WTC11 (cell line): ENCODE data around the gene PCP2. TPM values are rescaled to one million over a fixed set of nuclear protein-coding genes. Genes with fewer than 3 reads are reported as not detected.

Experiments used
- ATAC-seq: fragments of 200-7000 bp; cut with Tn5 transposase; 2 replicates; pipeline ENCODE4 v1.10.0; 2021; ENCODE audit warnings: mild to moderate bottlenecking, moderate library complexity
- CTCF ChIA-PET: fragments of 300-600 bp; sonication (Branson Sonifier 250); formaldehyde crosslinking; loops from one replicate; lab custom pipeline; 2021; ENCODE audit warnings: antibody characterized with exemption; lab: Charles Lee
- POLR2A ChIA-PET: fragments of 350-600 bp; sonication (Branson Sonifier 250); formaldehyde crosslinking; loops from one replicate; lab custom pipeline; 2021; ENCODE audit warnings: antibody characterized with exemption; lab: Charles Lee
- DNase-seq: peaks from one replicate; pipeline ENCODE4 v3.0.0; 2021; ENCODE audit warnings: low spot score
- H3K27ac Mint-ChIP-seq: 2 replicates; pipeline ENCODE4 v1.8.0; 2021; ENCODE audit warnings: mixed read lengths
- H3K27me3 Mint-ChIP-seq: 2 replicates; pipeline ENCODE4 v1.8.0; 2021; ENCODE audit warnings: low read depth, mild to moderate bottlenecking, moderate library complexity, mixed read lengths
- H3K36me3 Mint-ChIP-seq: 2 replicates; pipeline ENCODE4 v1.8.0; 2021; ENCODE audit warnings: mixed read lengths
- H3K4me1 Mint-ChIP-seq: 2 replicates; pipeline ENCODE4 v1.8.0; 2022; ENCODE audit warnings: mixed read lengths
- H3K4me3 Mint-ChIP-seq: 2 replicates; pipeline ENCODE4 v1.8.0; 2021; ENCODE audit warnings: mild to moderate bottlenecking, moderate library complexity, mixed read lengths
- H3K9me3 Mint-ChIP-seq: 2 replicates; pipeline ENCODE4 v1.8.0; 2021; ENCODE audit warnings: mixed read lengths
- ATF1 ChIP-seq: sonication (generic); formaldehyde crosslinking; IDR thresholded peaks from 2 replicates; pipeline ENCODE4 v1.8.1; 2023; ENCODE audit warnings: mild to moderate bottlenecking, moderate library complexity, missing genetic modification reagents
- CREM ChIP-seq: sonication (generic); formaldehyde crosslinking; IDR thresholded peaks from 2 replicates; pipeline ENCODE4 v1.8.1; 2022; ENCODE audit warnings: mild to moderate bottlenecking, missing genetic modification reagents, moderate library complexity
- ETV6 ChIP-seq: sonication (generic); formaldehyde crosslinking; IDR thresholded peaks from 2 replicates; pipeline ENCODE4 v1.8.1; 2022; ENCODE audit warnings: mild to moderate bottlenecking, missing genetic modification reagents
- FOXK1 ChIP-seq: sonication (generic); formaldehyde crosslinking; IDR thresholded peaks from 2 replicates; pipeline ENCODE4 v1.8.0; 2022; ENCODE audit warnings: mild to moderate bottlenecking, moderate library complexity, missing genetic modification reagents
- GRHL2 ChIP-seq: fragments of 250-450 bp; sonication (Bioruptor Pico); IDR thresholded peaks from 2 replicates; pipeline ENCODE4 v1.8.0; 2022; ENCODE audit warnings: mild to moderate bottlenecking, moderate library complexity; ENCODE audit not compliant: insufficient replicate concordance, severe bottlenecking
- GTF2I ChIP-seq: fragments of 250-450 bp; sonication (Bioruptor Pico); conservative IDR thresholded peaks from 2 replicates; pipeline ENCODE4 v1.4.0; 2021; ENCODE audit warnings: mild to moderate bottlenecking
- IRF2 ChIP-seq: sonication (generic); formaldehyde crosslinking; IDR thresholded peaks from 2 replicates; pipeline ENCODE4 v1.8.0; 2022; ENCODE audit warnings: low read depth, missing genetic modification reagents, borderline replicate concordance
- KAT7 ChIP-seq: sonication (generic); formaldehyde crosslinking; IDR thresholded peaks from 2 replicates; pipeline ENCODE4 v1.8.1; 2023; ENCODE audit warnings: missing genetic modification reagents, mild to moderate bottlenecking, borderline replicate concordance
- SMAD3 ChIP-seq: sonication (generic); formaldehyde crosslinking; IDR thresholded peaks from 2 replicates; pipeline ENCODE4 v1.8.0; 2022; ENCODE audit warnings: missing genetic modification reagents, mild to moderate bottlenecking, borderline replicate concordance
- TCF7 ChIP-seq: sonication (generic); formaldehyde crosslinking; IDR thresholded peaks from 2 replicates; pipeline ENCODE4 v1.8.0; 2022; ENCODE audit warnings: mild to moderate bottlenecking, low read depth, missing genetic modification reagents, moderate library complexity
- ZBTB21 ChIP-seq: sonication (generic); formaldehyde crosslinking; IDR thresholded peaks from 2 replicates; pipeline ENCODE4 v1.8.1; 2023; ENCODE audit warnings: mild to moderate bottlenecking, missing genetic modification reagents, borderline replicate concordance
- ZNF317 ChIP-seq: sonication (generic); formaldehyde crosslinking; IDR thresholded peaks from 2 replicates; pipeline ENCODE4 v1.8.1; 2023; ENCODE audit warnings: low read depth, mild to moderate bottlenecking, moderate library complexity, missing genetic modification reagents, borderline replicate concordance
- ZNF396 ChIP-seq: fragments of 250-450 bp; sonication (Bioruptor Pico); IDR thresholded peaks from 2 replicates; pipeline ENCODE4 v1.8.0; 2021; ENCODE audit warnings: mild to moderate bottlenecking, moderate library complexity, borderline replicate concordance
- ZNF416 ChIP-seq: fragments of 250-450 bp; sonication (Bioruptor Pico); IDR thresholded peaks from 2 replicates; pipeline ENCODE4 v1.9.0; 2021; ENCODE audit warnings: mild to moderate bottlenecking, inconsistent platforms
- total RNA-seq: library from RNA; stranded (reverse); gene quantifications from 3 replicates; pipeline ENCODE4 v1.2.3, GENCODE V29; 2021
- TF ChIP-seq, protein P1 (sequence below): fragments of 250-450 bp; sonication (Bioruptor Pico); IDR thresholded peaks from 2 replicates; pipeline ENCODE4 v1.9.0; 2021; ENCODE audit warnings: mild to moderate bottlenecking
- TF ChIP-seq, protein P2 (sequence below): sonication (generic); formaldehyde crosslinking; IDR thresholded peaks from 2 replicates; pipeline ENCODE4 v1.8.1; 2023; ENCODE audit warnings: mild to moderate bottlenecking, missing genetic modification reagents
- TF ChIP-seq, protein P3 (sequence below): sonication (generic); formaldehyde crosslinking; conservative IDR thresholded peaks from 2 replicates; pipeline ENCODE4 v1.8.1; 2023; ENCODE audit warnings: mild to moderate bottlenecking, low read depth, missing genetic modification reagents, moderate library complexity
- TF ChIP-seq, protein P4 (sequence below): sonication (generic); formaldehyde crosslinking; IDR thresholded peaks from 2 replicates; pipeline ENCODE4 v1.8.0; 2022; ENCODE audit warnings: mild to moderate bottlenecking, missing genetic modification reagents
- TF ChIP-seq, protein P5 (sequence below): sonication (generic); formaldehyde crosslinking; IDR thresholded peaks from 2 replicates; pipeline ENCODE4 v1.8.0; 2022; ENCODE audit warnings: mild to moderate bottlenecking, missing genetic modification reagents
- TF ChIP-seq, protein P6 (sequence below): fragments of 250-450 bp; sonication (Bioruptor Pico); IDR thresholded peaks from 2 replicates; pipeline ENCODE4 v1.9.0; 2021; ENCODE audit warnings: mild to moderate bottlenecking, borderline replicate concordance
- TF ChIP-seq, protein P7 (sequence below): sonication (generic); formaldehyde crosslinking; IDR thresholded peaks from 2 replicates; pipeline ENCODE4 v1.8.1; 2023; ENCODE audit warnings: mild to moderate bottlenecking, missing genetic modification reagents

Gene PCP2
- total RNA-seq, 1 experiment from 2014 or later = 0.48 TPM

- TF ChIP-seq ZNF416 = no peak
- no peak for TF ChIP-seq ZNF317 (CRISPR knock-in tag)
- no peak for TF ChIP-seq KAT7 (CRISPR knock-in tag)
- TF ChIP-seq, protein P1, sequence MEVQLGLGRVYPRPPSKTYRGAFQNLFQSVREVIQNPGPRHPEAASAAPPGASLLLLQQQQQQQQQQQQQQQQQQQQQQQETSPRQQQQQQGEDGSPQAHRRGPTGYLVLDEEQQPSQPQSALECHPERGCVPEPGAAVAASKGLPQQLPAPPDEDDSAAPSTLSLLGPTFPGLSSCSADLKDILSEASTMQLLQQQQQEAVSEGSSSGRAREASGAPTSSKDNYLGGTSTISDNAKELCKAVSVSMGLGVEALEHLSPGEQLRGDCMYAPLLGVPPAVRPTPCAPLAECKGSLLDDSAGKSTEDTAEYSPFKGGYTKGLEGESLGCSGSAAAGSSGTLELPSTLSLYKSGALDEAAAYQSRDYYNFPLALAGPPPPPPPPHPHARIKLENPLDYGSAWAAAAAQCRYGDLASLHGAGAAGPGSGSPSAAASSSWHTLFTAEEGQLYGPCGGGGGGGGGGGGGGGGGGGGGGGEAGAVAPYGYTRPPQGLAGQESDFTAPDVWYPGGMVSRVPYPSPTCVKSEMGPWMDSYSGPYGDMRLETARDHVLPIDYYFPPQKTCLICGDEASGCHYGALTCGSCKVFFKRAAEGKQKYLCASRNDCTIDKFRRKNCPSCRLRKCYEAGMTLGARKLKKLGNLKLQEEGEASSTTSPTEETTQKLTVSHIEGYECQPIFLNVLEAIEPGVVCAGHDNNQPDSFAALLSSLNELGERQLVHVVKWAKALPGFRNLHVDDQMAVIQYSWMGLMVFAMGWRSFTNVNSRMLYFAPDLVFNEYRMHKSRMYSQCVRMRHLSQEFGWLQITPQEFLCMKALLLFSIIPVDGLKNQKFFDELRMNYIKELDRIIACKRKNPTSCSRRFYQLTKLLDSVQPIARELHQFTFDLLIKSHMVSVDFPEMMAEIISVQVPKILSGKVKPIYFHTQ = no peak
- TF ChIP-seq SMAD3 (CRISPR knock-in tag) = no peak
These were observed 11.6 kb upstream of the PCP2 start (continued) for GRCh38 chr19:7645163-7645562.

- no peak for ATAC-seq
- Mint-ChIP-seq H3K27ac (no peak overlapping the region), H3K27me3 (no peaks in the 10 kb centered on the region), H3K9me3 (peaks cover 8% of the 10 kb centered on the region), H3K4me3 (no peak overlapping the region), H3K4me1 (no peaks in the 10 kb centered on the region), H3K36me3 (peaks cover 7% of the 10 kb centered on the region; the same call in 1 of the 2 replicates)
- DNase-seq = no peak
- POLR2A ChIA-PET = no interaction called here
- CTCF ChIA-PET = interaction anchor here (1.9 kb wide), 1 partner anchor 76 kb away, joined by 6 read pairs; no protein-coding TSS in a partner anchor
- TF ChIP-seq, protein P2, sequence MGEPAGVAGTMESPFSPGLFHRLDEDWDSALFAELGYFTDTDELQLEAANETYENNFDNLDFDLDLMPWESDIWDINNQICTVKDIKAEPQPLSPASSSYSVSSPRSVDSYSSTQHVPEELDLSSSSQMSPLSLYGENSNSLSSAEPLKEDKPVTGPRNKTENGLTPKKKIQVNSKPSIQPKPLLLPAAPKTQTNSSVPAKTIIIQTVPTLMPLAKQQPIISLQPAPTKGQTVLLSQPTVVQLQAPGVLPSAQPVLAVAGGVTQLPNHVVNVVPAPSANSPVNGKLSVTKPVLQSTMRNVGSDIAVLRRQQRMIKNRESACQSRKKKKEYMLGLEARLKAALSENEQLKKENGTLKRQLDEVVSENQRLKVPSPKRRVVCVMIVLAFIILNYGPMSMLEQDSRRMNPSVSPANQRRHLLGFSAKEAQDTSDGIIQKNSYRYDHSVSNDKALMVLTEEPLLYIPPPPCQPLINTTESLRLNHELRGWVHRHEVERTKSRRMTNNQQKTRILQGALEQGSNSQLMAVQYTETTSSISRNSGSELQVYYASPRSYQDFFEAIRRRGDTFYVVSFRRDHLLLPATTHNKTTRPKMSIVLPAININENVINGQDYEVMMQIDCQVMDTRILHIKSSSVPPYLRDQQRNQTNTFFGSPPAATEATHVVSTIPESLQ (CRISPR knock-in tag) = no peak
- TF ChIP-seq, protein P3, sequence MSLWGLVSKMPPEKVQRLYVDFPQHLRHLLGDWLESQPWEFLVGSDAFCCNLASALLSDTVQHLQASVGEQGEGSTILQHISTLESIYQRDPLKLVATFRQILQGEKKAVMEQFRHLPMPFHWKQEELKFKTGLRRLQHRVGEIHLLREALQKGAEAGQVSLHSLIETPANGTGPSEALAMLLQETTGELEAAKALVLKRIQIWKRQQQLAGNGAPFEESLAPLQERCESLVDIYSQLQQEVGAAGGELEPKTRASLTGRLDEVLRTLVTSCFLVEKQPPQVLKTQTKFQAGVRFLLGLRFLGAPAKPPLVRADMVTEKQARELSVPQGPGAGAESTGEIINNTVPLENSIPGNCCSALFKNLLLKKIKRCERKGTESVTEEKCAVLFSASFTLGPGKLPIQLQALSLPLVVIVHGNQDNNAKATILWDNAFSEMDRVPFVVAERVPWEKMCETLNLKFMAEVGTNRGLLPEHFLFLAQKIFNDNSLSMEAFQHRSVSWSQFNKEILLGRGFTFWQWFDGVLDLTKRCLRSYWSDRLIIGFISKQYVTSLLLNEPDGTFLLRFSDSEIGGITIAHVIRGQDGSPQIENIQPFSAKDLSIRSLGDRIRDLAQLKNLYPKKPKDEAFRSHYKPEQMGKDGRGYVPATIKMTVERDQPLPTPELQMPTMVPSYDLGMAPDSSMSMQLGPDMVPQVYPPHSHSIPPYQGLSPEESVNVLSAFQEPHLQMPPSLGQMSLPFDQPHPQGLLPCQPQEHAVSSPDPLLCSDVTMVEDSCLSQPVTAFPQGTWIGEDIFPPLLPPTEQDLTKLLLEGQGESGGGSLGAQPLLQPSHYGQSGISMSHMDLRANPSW (CRISPR knock-in tag) = no peak
- TF ChIP-seq, protein P4, sequence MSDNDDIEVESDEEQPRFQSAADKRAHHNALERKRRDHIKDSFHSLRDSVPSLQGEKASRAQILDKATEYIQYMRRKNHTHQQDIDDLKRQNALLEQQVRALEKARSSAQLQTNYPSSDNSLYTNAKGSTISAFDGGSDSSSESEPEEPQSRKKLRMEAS (CRISPR knock-in tag) = no peak
- TF ChIP-seq CREM (CRISPR knock-in tag) (no peak), IRF2 (CRISPR knock-in tag) (no peak), ZNF396 (CRISPR knock-in tag) (no peak), FOXK1 (no peak), TCF7 (CRISPR knock-in tag) (no peak), GRHL2 (CRISPR knock-in tag) (no peak), ZBTB21 (no peak), KAT7 (CRISPR knock-in tag) (no peak), GTF2I (CRISPR knock-in tag) (no peak), ETV6 (CRISPR knock-in tag) (no peak), ATF1 (CRISPR knock-in tag) (no peak)
- TF ChIP-seq, protein P5, sequence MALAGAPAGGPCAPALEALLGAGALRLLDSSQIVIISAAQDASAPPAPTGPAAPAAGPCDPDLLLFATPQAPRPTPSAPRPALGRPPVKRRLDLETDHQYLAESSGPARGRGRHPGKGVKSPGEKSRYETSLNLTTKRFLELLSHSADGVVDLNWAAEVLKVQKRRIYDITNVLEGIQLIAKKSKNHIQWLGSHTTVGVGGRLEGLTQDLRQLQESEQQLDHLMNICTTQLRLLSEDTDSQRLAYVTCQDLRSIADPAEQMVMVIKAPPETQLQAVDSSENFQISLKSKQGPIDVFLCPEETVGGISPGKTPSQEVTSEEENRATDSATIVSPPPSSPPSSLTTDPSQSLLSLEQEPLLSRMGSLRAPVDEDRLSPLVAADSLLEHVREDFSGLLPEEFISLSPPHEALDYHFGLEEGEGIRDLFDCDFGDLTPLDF = no peak
- TF ChIP-seq, protein P6, sequence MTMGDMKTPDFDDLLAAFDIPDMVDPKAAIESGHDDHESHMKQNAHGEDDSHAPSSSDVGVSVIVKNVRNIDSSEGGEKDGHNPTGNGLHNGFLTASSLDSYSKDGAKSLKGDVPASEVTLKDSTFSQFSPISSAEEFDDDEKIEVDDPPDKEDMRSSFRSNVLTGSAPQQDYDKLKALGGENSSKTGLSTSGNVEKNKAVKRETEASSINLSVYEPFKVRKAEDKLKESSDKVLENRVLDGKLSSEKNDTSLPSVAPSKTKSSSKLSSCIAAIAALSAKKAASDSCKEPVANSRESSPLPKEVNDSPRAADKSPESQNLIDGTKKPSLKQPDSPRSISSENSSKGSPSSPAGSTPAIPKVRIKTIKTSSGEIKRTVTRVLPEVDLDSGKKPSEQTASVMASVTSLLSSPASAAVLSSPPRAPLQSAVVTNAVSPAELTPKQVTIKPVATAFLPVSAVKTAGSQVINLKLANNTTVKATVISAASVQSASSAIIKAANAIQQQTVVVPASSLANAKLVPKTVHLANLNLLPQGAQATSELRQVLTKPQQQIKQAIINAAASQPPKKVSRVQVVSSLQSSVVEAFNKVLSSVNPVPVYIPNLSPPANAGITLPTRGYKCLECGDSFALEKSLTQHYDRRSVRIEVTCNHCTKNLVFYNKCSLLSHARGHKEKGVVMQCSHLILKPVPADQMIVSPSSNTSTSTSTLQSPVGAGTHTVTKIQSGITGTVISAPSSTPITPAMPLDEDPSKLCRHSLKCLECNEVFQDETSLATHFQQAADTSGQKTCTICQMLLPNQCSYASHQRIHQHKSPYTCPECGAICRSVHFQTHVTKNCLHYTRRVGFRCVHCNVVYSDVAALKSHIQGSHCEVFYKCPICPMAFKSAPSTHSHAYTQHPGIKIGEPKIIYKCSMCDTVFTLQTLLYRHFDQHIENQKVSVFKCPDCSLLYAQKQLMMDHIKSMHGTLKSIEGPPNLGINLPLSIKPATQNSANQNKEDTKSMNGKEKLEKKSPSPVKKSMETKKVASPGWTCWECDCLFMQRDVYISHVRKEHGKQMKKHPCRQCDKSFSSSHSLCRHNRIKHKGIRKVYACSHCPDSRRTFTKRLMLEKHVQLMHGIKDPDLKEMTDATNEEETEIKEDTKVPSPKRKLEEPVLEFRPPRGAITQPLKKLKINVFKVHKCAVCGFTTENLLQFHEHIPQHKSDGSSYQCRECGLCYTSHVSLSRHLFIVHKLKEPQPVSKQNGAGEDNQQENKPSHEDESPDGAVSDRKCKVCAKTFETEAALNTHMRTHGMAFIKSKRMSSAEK = no peak
- TF ChIP-seq, protein P7, sequence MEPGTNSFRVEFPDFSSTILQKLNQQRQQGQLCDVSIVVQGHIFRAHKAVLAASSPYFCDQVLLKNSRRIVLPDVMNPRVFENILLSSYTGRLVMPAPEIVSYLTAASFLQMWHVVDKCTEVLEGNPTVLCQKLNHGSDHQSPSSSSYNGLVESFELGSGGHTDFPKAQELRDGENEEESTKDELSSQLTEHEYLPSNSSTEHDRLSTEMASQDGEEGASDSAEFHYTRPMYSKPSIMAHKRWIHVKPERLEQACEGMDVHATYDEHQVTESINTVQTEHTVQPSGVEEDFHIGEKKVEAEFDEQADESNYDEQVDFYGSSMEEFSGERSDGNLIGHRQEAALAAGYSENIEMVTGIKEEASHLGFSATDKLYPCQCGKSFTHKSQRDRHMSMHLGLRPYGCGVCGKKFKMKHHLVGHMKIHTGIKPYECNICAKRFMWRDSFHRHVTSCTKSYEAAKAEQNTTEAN (CRISPR knock-in tag) = no peak
These were observed 11.0 kb upstream of the PCP2 start for GRCh38 chr19:7644550-7644877.
